Measurements from ENCODE around the gene SLC25A18. TPM values are rescaled to one million over a fixed set of nuclear protein-coding genes. Genes with fewer than 3 reads are reported as not detected.

Gene SLC25A18
- total RNA-seq, 2 experiments from 2014 or later, result not detected

DNA sequence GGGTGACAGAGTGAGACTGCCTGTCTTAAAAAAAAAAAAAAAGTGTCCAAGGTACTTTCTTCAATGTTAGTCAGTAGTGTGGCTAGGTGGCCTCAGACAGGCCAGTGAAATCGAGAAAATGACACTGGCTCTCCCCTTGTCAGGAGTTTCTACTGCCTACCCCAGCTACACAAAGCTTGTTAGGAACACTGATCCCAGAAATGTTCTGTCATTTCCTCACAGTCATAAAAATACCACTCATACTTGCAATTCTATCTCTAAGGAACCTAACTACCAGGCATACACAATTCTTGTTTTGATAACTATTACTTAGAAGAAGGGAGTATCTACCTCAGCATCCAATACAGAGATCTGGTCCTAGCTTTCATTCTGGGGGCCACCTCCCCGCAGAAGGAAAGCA, 33.9 kb downstream of the SLC25A18 start:
- ChIA-PET CTCF (ENCODE audit: unreplicated experiment) (no interaction called here), POLR2A (no interaction called here)
- Histone ChIP-seq H3K36me3 (ENCODE audit: insufficient read depth, low read length) (peaks cover 79% of the 10 kb centered on the region), H3K4me1 (ENCODE audit: insufficient read depth, low read length, poor library complexity, severe bottlenecking) (peaks cover 36% of the 10 kb centered on the region), H3K9me2 (ENCODE audit: insufficient read depth, low read length) (no peaks in the 10 kb centered on the region), H2AFZ (ENCODE audit: low read length) (no peak overlapping the region), H3K4me3 (ENCODE audit: low read depth, low read length, poor library complexity, severe bottlenecking) (no peak overlapping the region), H3K27ac (ENCODE audit: low read depth, low read length, poor library complexity, severe bottlenecking) (no peak overlapping the region), H4K20me1 (ENCODE audit: insufficient read depth, low read length) (no peaks in the 10 kb centered on the region), H3K79me2 (ENCODE audit: insufficient read depth, low read depth, low read length) (peaks cover 16% of the 10 kb centered on the region; the same call in 1 of the 2 replicates), H3K9me3 (ENCODE audit: low read length) (peaks cover 17% of the 10 kb centered on the region), H3K4me2 (ENCODE audit: low read length) (no peak overlapping the region)
- no TSS peak for BruUV-seq (replicated peaks)
- TF ChIP-seq, protein P1, sequence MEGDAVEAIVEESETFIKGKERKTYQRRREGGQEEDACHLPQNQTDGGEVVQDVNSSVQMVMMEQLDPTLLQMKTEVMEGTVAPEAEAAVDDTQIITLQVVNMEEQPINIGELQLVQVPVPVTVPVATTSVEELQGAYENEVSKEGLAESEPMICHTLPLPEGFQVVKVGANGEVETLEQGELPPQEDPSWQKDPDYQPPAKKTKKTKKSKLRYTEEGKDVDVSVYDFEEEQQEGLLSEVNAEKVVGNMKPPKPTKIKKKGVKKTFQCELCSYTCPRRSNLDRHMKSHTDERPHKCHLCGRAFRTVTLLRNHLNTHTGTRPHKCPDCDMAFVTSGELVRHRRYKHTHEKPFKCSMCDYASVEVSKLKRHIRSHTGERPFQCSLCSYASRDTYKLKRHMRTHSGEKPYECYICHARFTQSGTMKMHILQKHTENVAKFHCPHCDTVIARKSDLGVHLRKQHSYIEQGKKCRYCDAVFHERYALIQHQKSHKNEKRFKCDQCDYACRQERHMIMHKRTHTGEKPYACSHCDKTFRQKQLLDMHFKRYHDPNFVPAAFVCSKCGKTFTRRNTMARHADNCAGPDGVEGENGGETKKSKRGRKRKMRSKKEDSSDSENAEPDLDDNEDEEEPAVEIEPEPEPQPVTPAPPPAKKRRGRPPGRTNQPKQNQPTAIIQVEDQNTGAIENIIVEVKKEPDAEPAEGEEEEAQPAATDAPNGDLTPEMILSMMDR (conservative IDR thresholded peaks at IDR 0.05; ENCODE audit: low read length), result no peak
- no peak for TF ChIP-seq EZH2phosphoT487 (IDR thresholded peaks at IDR 0.05; ENCODE audit: borderline replicate concordance, low read depth, low read length)
- intact Hi-C loops (cut with micrococcal nuclease; ENCODE audit: unreplicated experiment), result no loop called here
- DNase-seq (ENCODE audit: low spot score), result no peak

DNA sequence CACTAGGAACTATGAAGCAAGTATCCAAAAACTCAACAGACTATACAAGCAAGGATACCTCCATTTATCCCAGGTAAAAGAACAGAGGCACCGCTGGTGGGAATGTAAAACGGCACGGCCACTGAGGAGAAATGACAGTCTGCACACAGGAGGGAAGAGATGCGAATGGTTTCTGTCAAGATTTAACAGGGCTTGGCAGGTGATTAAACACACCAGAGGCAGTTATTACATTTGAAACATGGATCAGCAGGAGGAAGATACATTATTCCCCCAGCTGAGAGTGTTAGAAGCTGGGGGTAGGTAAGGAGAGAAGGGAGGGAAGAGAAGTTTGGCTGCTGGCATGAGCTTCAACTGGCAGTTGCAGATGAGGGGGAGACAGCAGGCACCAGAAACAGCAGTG, 35.0 kb downstream of the SLC25A18 start:
- ChIA-PET POLR2A (interaction anchor here (0.6 to 1.0 kb wide), 2 partner anchors 12 to 52 kb away, joined by 3 to 4 read pairs; no protein-coding TSS in a partner anchor), CTCF (ENCODE audit: unreplicated experiment) (no interaction called here)
- no peaks in the 10 kb centered on the region for H4K20me1 ChIP-seq (ENCODE audit: insufficient read depth, low read length)
- no peak overlapping the region for H2AFZ ChIP-seq (ENCODE audit: low read length)
- BruUV-seq (replicated peaks), result no TSS peak
- peaks cover 25% of the 10 kb centered on the region for H3K4me1 ChIP-seq (ENCODE audit: insufficient read depth, low read length, poor library complexity, severe bottlenecking)
- TF ChIP-seq EZH2phosphoT487 (IDR thresholded peaks at IDR 0.05; ENCODE audit: borderline replicate concordance, low read depth, low read length), result no peak
- TF ChIP-seq, protein P1 (conservative IDR thresholded peaks at IDR 0.05; ENCODE audit: low read length), result no peak
- intact Hi-C loops (cut with micrococcal nuclease; ENCODE audit: unreplicated experiment), result no loop called here
- H3K79me2 ChIP-seq (ENCODE audit: insufficient read depth, low read depth, low read length), result peaks cover 11% of the 10 kb centered on the region; the same call in 1 of the 2 replicates
- no peak overlapping the region for H3K4me2 ChIP-seq (ENCODE audit: low read length)
- H3K36me3 ChIP-seq (ENCODE audit: insufficient read depth, low read length), result peaks cover 75% of the 10 kb centered on the region
- H3K27ac ChIP-seq (ENCODE audit: low read depth, low read length, poor library complexity, severe bottlenecking), result no peak overlapping the region
- H3K4me3 ChIP-seq (ENCODE audit: low read depth, low read length, poor library complexity, severe bottlenecking), result no peak overlapping the region
- DNase-seq (ENCODE audit: low spot score), result no peak
- H3K9me3 ChIP-seq (ENCODE audit: low read length), result peaks cover 17% of the 10 kb centered on the region
- no peaks in the 10 kb centered on the region for H3K9me2 ChIP-seq (ENCODE audit: insufficient read depth, low read length)

DNA sequence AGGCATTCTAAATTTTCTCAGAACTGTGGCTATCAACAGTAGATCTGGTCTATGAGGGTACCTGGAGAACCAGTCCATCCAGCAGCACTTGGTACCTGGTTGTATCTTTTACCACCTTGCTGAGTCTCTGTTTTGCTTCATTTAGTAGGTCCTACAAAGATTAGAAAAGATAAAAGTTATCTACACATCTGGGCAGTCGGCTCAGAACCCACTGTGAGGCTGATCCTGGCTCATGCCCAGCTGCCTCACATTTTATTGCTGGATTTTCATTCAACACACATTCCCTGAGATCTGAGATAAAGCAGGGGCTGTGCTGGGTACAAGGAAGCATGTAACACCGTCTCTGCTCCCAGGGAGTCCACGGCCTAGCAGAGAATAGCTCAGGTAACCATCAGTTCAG, 37.7 kb downstream of the SLC25A18 start:
- intact Hi-C loops (cut with micrococcal nuclease; ENCODE audit: unreplicated experiment), result no loop called here
- H3K4me3 ChIP-seq (ENCODE audit: low read depth, low read length, poor library complexity, severe bottlenecking), result no peak overlapping the region
- H3K9me2 ChIP-seq (ENCODE audit: insufficient read depth, low read length), result no peaks in the 10 kb centered on the region
- H3K4me1 ChIP-seq (ENCODE audit: insufficient read depth, low read length, poor library complexity, severe bottlenecking), result peaks cover 2% of the 10 kb centered on the region
- H4K20me1 ChIP-seq (ENCODE audit: insufficient read depth, low read length), result no peaks in the 10 kb centered on the region
- peaks cover 17% of the 10 kb centered on the region for H3K9me3 ChIP-seq (ENCODE audit: low read length)
- H3K36me3 ChIP-seq (ENCODE audit: insufficient read depth, low read length), result peaks cover 71% of the 10 kb centered on the region
- H3K4me2 ChIP-seq (ENCODE audit: low read length), result no peak overlapping the region
- ChIA-PET CTCF (ENCODE audit: unreplicated experiment) (no interaction called here), POLR2A (interaction anchor here (0.6 kb wide), 2 partner anchors 32 to 454 kb away, joined by 3 to 10 read pairs; no protein-coding TSS in a partner anchor)
- no peak overlapping the region for H3K27ac ChIP-seq (ENCODE audit: low read depth, low read length, poor library complexity, severe bottlenecking)
- BruUV-seq (replicated peaks), result no TSS peak
- H3K79me2 ChIP-seq (ENCODE audit: insufficient read depth, low read depth, low read length), result no peaks in the 10 kb centered on the region
- H2AFZ ChIP-seq (ENCODE audit: low read length), result no peak overlapping the region
- no peak for DNase-seq (ENCODE audit: low spot score)
- TF ChIP-seq EZH2phosphoT487 (IDR thresholded peaks at IDR 0.05; ENCODE audit: borderline replicate concordance, low read depth, low read length), result no peak
- TF ChIP-seq, protein P1 (conservative IDR thresholded peaks at IDR 0.05; ENCODE audit: low read length), result no peak

All from OCI-LY7 (cell line).